Tibial nerve (tissue), 4 donors: ENCODE measurements around the gene MINK1. TPM values are rescaled to one million over a fixed set of nuclear protein-coding genes. Genes with fewer than 3 reads are reported as not detected.
A peak's percentile ranks its signal among the peaks of the same experiment; 100 is the strongest.

ENCODE experiments used
- DNase-seq, 2 donors: peaks; one replicate each; pipeline ENCODE4 v3.0.0-alpha.2; 2019; ENCODE audit warnings: low spot score in 2 of 2
- H3K27ac ChIP-seq, 4 donors: fragments of 200-600 bp; sonication (generic) in 3 of 4; one replicate each; pipeline ENCODE4 v1.5.1; 2017 to 2019; ENCODE audit warnings: mild to moderate bottlenecking in 1 of 4
- H3K27me3 ChIP-seq, 2 donors: fragments of 200-600 bp; sonication (generic) in 1 of 2; one replicate each; pipeline versions ENCODE4 v1.5.1 to v1.6.0; 2017 to 2019
- H3K36me3 ChIP-seq, 3 donors: fragments of 200-600 bp; sonication (generic); one replicate each; pipeline ENCODE4 v1.5.1; 2018 to 2019
- H3K4me1 ChIP-seq, 4 donors: fragments of 200-600 bp; sonication (generic) in 3 of 4; one replicate each; pipeline ENCODE4 v1.5.1; 2017 to 2019
- H3K4me3 ChIP-seq, 4 donors: fragments of 200-600 bp; sonication (generic) in 3 of 4; one replicate each; pipeline ENCODE4 v1.5.1; 2017 to 2019; ENCODE audit warnings: mild to moderate bottlenecking in 1 of 4, moderate library complexity in 1 of 4
- H3K9me3 ChIP-seq, 4 donors: fragments of 200-600 bp; sonication (generic) in 3 of 4; one replicate each; pipeline ENCODE4 v1.5.1; 2017 to 2019
- EP300 ChIP-seq, 2 donors: sonication (generic); formaldehyde crosslinking; IDR thresholded peaks; one replicate each; pipeline ENCODE4 v1.6.1; 2017; ENCODE audit warnings: antibody characterized with exemption in 2 of 2, mild to moderate bottlenecking in 1 of 2
- POLR2A ChIP-seq, 2 donors: fragments of 450-650 bp; IDR thresholded peaks; one replicate each; pipeline ENCODE4 v1.6.1; 2017; ENCODE audit warnings: antibody characterized with exemption in 2 of 2, mild to moderate bottlenecking in 2 of 2, moderate library complexity in 2 of 2
- whole genome bisulfite sequencing, 2 donors: methylation state at CpG; one replicate each; pipeline ENCODE4 v1.1.5; 2018; 5-methylcytosine and 5-hydroxymethylcytosine counted together
- total RNA-seq, 4 donors: library from RNA; depleted of rRNA; stranded (reverse); fragments of >200 nt; gene quantifications; one replicate each; pipeline ENCODE4 v1.1.0, GENCODE V29; 2016
- TF ChIP-seq, protein P1 (sequence below), 5 experiments: fragments of 200-600 bp in 3 of 5; fragments of 450-650 bp in 2 of 5; sonication (generic) in 3 of 5; IDR thresholded peaks; one replicate each; pipeline ENCODE4 v1.5.1; 2016 to 2019; ENCODE audit warnings: antibody characterized with exemption in 5 of 5, mild to moderate bottlenecking in 3 of 5, moderate library complexity in 2 of 5

Gene MINK1
- total RNA-seq, 4 donors from 2014 or later, result 57.1 to 94.3 (median 85.7) TPM

DNA sequence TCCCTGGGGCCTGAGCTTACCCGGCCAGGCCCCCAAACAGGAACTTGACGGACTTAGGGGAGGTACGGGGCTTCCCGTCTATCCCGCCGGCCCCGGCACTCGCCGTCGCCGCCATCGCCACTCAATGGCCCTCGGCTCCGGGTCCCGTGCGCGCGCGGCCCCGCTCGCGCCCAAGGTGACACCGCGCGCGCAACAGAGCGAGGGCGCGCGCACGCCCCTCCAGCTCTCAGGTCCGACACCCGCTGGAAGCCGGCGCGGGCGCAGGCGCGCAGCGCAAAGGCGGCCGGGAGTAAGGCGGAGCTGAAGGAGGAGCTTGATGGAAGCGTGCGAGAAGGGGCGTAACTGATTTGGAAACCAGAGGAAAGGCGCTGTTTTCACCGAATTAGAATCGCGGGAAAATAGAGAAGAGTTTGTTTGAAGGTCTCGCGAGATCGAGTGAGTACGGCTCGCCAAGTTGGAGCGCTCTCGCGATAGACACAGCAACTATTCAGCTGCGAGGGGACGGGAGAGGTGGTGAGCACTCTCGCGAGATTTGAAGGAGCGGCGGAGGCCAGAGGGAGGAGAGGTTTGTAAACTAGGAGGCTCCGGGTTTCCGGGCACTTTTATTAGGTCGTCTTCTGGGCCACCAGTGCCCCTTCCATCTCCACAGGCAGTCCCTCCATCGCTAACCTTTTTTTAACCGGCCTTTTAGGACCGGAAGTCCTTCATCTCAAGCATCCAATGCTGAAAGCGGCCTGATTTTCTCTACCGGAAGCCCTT, 106.8 kb downstream of the MINK1 start, which contains the start of the genes RNF167 and SLC25A11:
TSS of gene RNF167 (plus strand) at position 473 of the 759 bp plus-strand sequence. CDS start 642 bp downstream, outside the sequence.
TSS of gene SLC25A11 (minus strand) at position 251 of the 759 bp plus-strand sequence. CDS start at position 115, 136 bp downstream.
- peaks cover 0 to 57% (median 28%) of the 10 kb centered on the region in 4 donors for H3K4me1 ChIP-seq
- peak within 1 kb of the TSS; percentile 82 to 96 (median 90) for H3K27ac ChIP-seq
- H3K27me3 ChIP-seq, result no peaks in the 10 kb centered on the region
- H3K9me3 ChIP-seq, result no peaks in the 10 kb centered on the region
- peaks cover 0 to 66% (median 4%) of the 10 kb centered on the region in 3 donors for H3K36me3 ChIP-seq
- peak within 1 kb of the TSS; percentile 55 to 82 (median 68) for H3K4me3 ChIP-seq
- 0% methylated on average over 50 to 72 of the region's 72 CpGs for WGBS, 2 donors
- TF ChIP-seq EP300 (IDR thresholded peaks at IDR 0.05) (peak in 1 of 2 donors; percentile 75), POLR2A (IDR thresholded peaks at IDR 0.05) (peak; percentile 28 to 74)
- TF ChIP-seq, protein P1, sequence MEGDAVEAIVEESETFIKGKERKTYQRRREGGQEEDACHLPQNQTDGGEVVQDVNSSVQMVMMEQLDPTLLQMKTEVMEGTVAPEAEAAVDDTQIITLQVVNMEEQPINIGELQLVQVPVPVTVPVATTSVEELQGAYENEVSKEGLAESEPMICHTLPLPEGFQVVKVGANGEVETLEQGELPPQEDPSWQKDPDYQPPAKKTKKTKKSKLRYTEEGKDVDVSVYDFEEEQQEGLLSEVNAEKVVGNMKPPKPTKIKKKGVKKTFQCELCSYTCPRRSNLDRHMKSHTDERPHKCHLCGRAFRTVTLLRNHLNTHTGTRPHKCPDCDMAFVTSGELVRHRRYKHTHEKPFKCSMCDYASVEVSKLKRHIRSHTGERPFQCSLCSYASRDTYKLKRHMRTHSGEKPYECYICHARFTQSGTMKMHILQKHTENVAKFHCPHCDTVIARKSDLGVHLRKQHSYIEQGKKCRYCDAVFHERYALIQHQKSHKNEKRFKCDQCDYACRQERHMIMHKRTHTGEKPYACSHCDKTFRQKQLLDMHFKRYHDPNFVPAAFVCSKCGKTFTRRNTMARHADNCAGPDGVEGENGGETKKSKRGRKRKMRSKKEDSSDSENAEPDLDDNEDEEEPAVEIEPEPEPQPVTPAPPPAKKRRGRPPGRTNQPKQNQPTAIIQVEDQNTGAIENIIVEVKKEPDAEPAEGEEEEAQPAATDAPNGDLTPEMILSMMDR (IDR thresholded peaks at IDR 0.05), result peak in 1 of 5 experiments; percentile 59
- DNase-seq, result peak; percentile 89 to 96

DNA sequence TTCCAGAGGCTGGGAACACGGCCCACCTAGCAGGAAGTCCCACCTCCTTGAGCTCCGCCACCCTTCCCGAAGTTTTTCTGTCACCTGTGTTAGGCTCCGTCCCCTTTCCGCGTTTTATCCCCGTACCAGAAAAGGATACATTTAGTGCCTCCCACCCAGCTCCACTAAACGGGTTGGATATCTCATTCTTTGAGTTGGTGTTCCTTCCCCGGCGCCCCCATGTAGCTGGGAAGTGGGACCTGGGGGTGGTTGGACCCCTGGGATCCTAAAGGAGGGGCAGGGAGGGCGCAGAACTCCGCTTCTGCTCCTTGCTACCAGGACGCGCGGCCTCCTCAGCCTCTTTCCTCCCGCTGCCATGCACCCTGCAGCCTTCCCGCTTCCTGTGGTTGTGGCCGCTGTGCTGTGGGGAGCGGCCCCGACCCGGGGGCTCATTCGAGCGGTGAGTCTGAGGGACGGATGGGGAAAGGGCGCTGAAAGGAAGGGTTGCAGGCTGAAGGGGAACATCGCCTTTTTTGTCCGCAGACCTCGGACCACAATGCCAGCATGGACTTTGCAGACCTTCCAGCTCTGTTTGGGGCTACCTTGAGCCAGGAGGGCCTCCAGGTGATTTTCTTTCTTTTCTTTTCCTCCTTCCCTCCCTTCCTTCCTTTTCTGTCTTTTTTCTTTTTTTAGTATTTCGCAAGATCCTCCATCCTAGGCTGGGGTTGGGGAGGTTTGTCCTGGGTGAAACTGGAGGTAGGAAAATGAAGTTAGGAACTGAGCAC, 107.6 kb downstream of the MINK1 start:
- Histone ChIP-seq H3K4me1 (peaks cover 0 to 65% (median 36%) of the 10 kb centered on the region in 4 donors), H3K36me3 (peaks cover 0 to 69% (median 4%) of the 10 kb centered on the region in 3 donors), H3K27ac (peak overlapping the region; percentile 82 to 96 (median 90)), H3K27me3 (no peaks in the 10 kb centered on the region), H3K4me3 (peak overlapping the region; percentile 55 to 82 (median 68)), H3K9me3 (no peaks in the 10 kb centered on the region)
- DNase-seq, result peak in 1 of 2 donors; percentile 53
- 1 to 2% methylated on average over 29 of the region's 29 CpGs for WGBS, 2 donors
- TF ChIP-seq, protein P1 (IDR thresholded peaks at IDR 0.05), result no peak

- no peak for DNase-seq
- Histone ChIP-seq H3K36me3 (peaks cover 0 to 68% (median 4%) of the 10 kb centered on the region in 3 donors), H3K4me3 (peak overlapping the region; percentile 55 to 82 (median 68)), H3K4me1 (peaks cover 0 to 70% (median 41%) of the 10 kb centered on the region in 4 donors), H3K27ac (peak overlapping the region in 3 of 4 donors; percentile 84 to 96 (median 96)), H3K9me3 (no peaks in the 10 kb centered on the region), H3K27me3 (no peaks in the 10 kb centered on the region)
- 55 to 59% methylated on average over 4 of the region's 4 CpGs for WGBS, 2 donors
- TF ChIP-seq EP300 (IDR thresholded peaks at IDR 0.05) (no peak), POLR2A (IDR thresholded peaks at IDR 0.05) (no peak)
- TF ChIP-seq, protein P1 (IDR thresholded peaks at IDR 0.05), result no peak
These were observed 108.1 kb downstream of the MINK1 start for GRCh38 chr17:4941319-4941610.

DNA sequence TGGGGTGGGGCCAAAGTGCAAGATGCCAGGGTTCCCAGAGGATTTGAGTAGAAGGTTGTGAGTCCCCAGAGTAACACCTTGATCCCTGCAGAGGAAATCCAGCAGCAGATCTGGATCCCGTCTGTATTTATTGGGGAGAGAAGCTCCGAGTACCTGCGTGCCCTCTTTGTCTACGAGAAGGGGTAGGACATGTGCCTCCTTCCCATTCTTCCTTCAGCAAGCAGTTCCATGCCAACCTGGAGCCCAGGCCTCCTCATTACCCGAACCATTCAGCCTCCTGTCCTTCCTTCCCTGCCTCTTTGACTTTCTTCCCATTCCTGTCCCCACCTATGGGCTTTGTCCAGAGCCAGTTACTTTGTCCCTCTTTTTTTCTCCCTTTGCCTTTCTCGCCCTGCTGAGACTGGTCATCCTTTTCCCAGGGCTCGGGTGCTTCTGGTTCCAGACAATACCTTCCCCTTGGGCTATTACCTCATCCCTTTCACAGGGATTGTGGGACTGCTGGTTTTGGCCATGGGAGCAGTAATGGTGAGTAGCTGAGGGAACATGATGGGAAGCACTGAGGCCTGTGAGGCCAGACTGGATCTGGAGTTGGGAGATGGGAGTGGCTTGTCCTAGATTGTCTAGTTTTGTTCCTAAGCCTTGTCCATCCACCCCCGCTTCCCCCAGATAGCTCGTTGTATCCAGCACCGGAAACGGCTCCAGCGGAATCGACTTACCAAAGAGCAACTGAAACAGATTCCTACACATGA, 109.8 kb downstream of the MINK1 start:
- WGBS, 2 donors, result 67 to 78% methylated on average over 13 of the region's 13 CpGs
- no peak overlapping the region for H3K4me3 ChIP-seq
- H3K27me3 ChIP-seq, result no peaks in the 10 kb centered on the region
- H3K9me3 ChIP-seq, result no peaks in the 10 kb centered on the region
- peak overlapping the region in 1 of 4 donors; percentile 29 for H3K27ac ChIP-seq
- peaks cover 0 to 56% (median 0%) of the 10 kb centered on the region in 3 donors for H3K36me3 ChIP-seq
- H3K4me1 ChIP-seq, result peaks cover 0 to 79% (median 48%) of the 10 kb centered on the region in 4 donors
- DNase-seq, result no peak
- TF ChIP-seq, protein P1 (IDR thresholded peaks at IDR 0.05), result no peak
- TF ChIP-seq POLR2A (IDR thresholded peaks at IDR 0.05), result no peak
- TF ChIP-seq EP300 (IDR thresholded peaks at IDR 0.05), result no peak
